Pons (tissue), 1 donor: Measurements from ENCODE around the gene EEFSEC.

Source experiments
- DNase-seq: peaks from one replicate; pipeline ENCODE4 v3.0.0-alpha.2; 2016; ENCODE audit warnings: low spot score

The EEFSEC gene

GRCh38 chr3:128411574-128412064, 258.3 kb downstream of the EEFSEC start:
- DNase-seq, result no peak

GRCh38 chr3:128412180-128413002, 259.1 kb downstream of the EEFSEC start:
- DNase-seq, result no peak

GRCh38 chr3:128413003-128413370, 259.7 kb downstream of the EEFSEC start:
- DNase-seq, result no peak

GRCh38 chr3:128413413-128414205, 260.3 kb downstream of the EEFSEC start:
- DNase-seq, result no peak

- DNase-seq, result no peak
Measured at GRCh38 chr3:128415200-128415772, 262.0 kb downstream of the EEFSEC start.

GRCh38 chr3:128415773-128416577, 262.7 kb downstream of the EEFSEC start:
- no peak for DNase-seq

- no peak for DNase-seq
Measured at GRCh38 chr3:128416578-128417211, 263.4 kb downstream of the EEFSEC start.

- DNase-seq, result no peak
Measured at GRCh38 chr3:128418900-128419299, 265.6 kb downstream of the EEFSEC start.

- DNase-seq, result no peak
Measured at GRCh38 chr3:128419311-128419710, 266.0 kb downstream of the EEFSEC start.

GRCh38 chr3:128420289-128420688, 267.0 kb downstream of the EEFSEC start:
- DNase-seq, result no peak

- DNase-seq, result no peak
Measured at GRCh38 chr3:128420720-128421438, 267.6 kb downstream of the EEFSEC start.

GRCh38 chr3:128421439-128421836, 268.2 kb downstream of the EEFSEC start:
- DNase-seq, result no peak

- DNase-seq, result no peak
Measured at GRCh38 chr3:128421966-128422365, 268.7 kb downstream of the EEFSEC start.

GRCh38 chr3:128422762-128423524, 269.7 kb downstream of the EEFSEC start:
- DNase-seq, result no peak

GRCh38 chr3:128423525-128424147, 270.4 kb downstream of the EEFSEC start:
- DNase-seq, result no peak

GRCh38 chr3:128424508-128425069, 271.3 kb downstream of the EEFSEC start:
- DNase-seq, result no peak

GRCh38 chr3:128425142-128425845, 272.0 kb downstream of the EEFSEC start:
- DNase-seq, result no peak

GRCh38 chr3:128425846-128426127, 272.5 kb downstream of the EEFSEC start:
- no peak for DNase-seq
